ENCODE data around the gene PPM1N.

PPM1N gene

GRCh38 chr19:45492627-45493470 is 5.4 kb upstream of the PPM1N start:
- no peak for DNase-seq

- no peak for DNase-seq
Observed at GRCh38 chr19:45494261-45494916, 3.9 kb upstream of the PPM1N start.

GRCh38 chr19:45495178-45495577 is 3.1 kb upstream of the PPM1N start:
- no peak for DNase-seq

DNA sequence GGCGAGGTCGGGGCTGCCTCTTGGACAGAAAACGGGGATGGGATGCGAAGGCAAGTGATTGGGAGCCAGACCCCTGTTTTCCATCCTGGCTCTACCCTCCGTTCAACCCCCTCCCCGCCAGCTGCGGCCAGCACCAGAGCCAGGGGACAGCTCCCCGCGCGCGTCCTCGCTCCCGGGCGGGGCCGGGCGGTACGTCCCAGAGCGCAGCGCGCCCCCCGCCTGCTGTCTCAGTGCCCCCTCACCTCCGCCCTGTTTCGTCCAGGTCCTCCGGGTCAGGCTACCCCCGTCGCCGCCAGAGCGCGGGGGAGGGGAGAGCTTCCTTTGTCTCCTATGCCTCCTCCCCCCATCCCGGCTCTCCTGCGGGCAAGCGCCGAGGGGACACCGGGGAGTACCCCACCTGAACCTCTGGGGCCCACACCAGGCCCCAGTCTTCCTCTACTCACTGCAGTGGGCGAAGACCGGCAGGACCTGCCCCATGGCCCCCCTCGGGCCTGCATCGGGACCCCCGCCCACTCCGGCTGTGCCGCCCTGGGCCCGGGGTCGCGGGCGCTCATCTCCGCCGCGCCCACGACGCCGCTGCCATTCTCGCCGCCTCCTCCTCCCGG is 1.8 kb upstream of the PPM1N start:
- DNase-seq = no peak

DNA sequence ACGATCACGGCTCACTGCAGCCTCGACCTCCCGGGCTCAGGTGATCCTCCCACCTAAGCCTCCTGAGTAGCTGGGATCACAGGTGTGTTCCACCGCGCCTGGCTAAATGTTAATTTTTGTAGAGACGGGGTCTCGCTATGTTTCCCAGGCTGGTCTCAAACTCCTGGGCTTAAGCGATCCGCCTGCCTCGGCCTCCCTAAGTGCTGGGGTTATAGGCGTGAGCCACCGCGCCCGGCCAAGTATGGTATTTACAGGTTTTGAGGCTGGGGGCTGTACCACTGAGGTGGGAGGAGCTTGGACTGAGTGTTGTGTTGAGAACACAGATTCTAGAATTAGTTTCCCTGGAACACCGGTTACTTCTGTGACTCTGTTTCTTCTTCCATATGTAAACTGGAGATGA is 452 bp upstream of the PPM1N start:
- DNase-seq = no peak

DNA sequence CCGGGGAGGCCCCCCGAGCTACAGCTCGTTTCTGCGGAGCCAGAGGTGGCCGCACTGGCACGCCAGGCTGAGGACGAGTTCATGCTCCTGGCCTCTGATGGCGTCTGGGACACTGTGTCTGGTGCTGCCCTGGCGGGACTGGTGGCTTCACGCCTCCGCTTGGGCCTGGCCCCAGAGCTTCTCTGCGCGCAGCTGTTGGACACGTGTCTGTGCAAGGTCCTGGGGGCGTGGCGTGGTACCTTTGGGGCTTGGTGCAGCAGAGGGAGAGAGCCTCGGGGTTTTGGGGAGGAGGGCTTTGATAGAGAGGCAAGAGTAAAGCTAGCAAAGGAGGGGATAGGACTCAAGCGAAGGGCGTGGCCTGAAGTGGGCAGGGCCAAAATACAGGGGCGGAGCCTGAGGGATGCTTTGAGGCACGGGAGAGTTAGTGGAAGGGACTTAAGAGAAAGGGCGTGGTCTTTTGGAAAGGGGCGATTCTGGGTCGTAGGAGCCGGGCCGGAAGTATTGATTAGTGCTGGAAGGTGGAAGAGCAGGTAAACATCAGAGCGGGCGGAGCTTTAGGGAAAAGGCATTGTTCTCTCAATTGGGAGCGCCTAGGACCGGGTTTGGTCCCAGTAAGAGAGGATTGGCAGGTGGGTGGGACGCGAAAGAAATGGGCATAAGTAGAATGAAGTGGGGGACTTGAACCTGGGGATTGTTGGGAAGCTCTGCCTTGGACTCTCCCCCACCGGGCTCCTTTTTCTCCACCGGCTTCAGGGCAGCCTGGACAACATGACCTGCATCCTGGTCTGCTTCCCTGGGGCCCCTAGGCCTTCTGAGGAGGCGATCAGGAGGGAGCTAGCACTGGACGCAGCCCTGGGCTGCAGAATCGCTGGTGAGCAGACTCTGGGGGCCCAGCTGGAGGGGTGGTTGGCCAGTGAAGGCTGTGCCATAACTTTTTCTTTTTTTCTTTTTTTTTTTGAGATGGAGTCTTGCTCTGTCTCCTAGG is 1.2 kb downstream of the PPM1N start:
- DNase-seq = no peak

- DNase-seq = no peak
Observed at GRCh38 chr19:45500918-45501729, 2.9 kb downstream of the PPM1N start.

DNA sequence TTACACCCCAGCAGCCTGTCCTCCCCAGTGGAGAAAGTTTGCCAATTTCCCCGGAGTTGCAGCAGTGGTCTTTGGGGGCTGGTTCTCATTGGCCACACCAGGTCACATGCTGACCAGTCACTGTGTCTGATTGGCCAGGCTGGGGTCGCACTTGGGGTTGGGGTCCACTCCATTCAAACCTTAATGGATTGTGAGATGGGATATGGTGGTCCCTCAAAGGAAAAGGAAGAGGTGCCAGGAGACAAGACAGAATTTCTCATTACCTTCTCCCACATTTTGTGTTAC is 3.4 kb downstream of the PPM1N start:
- no peak for DNase-seq

GRCh38 chr19:45502111-45502510 is 3.9 kb downstream of the PPM1N start:
- DNase-seq = no peak

GRCh38 chr19:45503909-45504308 is 5.7 kb downstream of the PPM1N start:
- DNase-seq = no peak

DNA sequence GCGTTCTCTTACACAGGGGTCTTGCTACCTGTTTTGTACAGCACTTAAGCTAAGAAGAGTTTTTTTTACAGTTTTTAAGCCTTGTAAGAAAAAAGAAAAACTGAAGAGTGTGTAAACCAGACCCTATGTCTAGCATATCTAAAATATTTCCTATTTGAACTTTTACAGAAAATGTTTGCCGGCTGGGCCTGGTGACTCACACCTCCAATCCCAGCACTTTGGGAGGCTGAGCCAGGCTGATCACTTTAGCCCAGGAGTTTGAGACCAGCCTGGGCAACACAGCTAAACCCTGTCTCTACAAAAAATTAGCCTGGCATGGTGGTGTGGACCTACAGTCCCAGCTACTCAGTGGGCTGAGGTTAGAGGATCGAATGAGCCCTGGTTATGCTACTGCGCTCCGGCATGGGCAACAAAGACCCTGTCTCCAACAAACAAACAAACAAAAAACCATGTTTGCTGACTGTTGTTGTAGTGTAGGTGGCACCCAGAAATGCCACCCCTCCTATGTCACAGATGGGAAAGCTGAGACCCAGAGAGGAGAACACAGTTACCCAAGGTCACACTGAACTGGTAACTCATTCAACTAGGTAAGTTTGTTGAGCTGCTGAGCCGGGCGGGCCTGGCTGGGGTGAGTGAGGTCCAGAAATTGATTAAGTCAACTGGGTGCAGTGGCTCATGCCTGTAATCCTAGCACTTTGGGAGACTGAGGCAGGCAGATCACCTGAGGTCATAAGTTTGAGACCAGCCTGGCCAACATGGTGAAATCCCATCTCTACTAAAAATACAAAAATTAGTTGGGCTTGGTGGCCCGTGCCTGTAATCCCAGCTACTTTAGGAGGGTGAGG is 7.1 kb downstream of the PPM1N start:
- DNase-seq = no peak

GRCh38 chr19:45505996-45506245 is 7.7 kb downstream of the PPM1N start:
- no peak for DNase-seq

GRCh38 chr19:45506246-45506988 is 8.2 kb downstream of the PPM1N start:
- DNase-seq = peak; percentile 75

DNA sequence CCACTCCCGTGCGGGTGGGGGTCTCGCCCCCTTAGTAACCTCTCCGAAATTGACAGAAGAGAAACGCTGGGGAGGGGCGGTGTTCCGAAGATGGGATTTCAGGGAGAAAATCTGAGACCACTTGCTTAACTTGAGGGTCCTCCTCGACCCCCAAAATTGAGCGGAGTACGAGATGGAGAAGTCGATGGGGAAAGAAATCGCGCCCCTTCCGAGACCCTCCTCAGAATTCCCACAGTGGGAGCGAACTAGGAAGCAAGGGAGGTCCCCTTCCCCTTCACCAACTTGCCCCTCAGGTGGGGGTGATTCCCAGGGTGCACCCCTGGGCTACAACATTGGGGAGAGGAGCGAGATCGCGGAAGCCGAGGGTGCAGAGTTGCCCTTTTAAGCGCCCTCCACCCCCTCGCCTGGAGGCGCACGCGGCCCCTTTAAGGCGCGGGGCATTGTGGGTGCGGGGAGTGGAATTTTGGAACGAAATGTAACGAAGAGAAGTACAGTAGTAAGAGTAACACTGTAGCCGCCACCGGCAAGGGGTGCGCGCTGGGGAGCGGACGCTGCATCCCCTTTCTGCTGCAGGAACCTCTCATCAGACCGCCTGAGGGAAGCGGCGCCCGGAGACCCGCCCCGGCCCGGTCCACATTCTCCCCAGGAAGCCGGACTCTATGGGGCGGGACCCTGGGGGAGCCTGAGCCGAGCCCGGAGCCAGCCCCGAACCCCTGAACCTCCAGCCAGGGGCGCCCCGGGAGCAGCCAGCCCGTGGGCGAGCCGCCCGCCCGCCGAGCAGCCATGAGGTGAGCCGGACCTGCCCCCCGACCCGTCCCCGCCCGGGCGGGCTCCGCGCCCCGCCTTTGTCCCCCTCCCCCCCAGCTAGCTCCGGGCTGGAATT is 9.0 kb downstream of the PPM1N start, which contains the start of gene VASP:
VASP (plus strand) TSS at position 491 of the 883 bp plus-strand sequence; CDS start at position 784, 293 bp downstream.
- peak; percentile 71 for DNase-seq

DNA sequence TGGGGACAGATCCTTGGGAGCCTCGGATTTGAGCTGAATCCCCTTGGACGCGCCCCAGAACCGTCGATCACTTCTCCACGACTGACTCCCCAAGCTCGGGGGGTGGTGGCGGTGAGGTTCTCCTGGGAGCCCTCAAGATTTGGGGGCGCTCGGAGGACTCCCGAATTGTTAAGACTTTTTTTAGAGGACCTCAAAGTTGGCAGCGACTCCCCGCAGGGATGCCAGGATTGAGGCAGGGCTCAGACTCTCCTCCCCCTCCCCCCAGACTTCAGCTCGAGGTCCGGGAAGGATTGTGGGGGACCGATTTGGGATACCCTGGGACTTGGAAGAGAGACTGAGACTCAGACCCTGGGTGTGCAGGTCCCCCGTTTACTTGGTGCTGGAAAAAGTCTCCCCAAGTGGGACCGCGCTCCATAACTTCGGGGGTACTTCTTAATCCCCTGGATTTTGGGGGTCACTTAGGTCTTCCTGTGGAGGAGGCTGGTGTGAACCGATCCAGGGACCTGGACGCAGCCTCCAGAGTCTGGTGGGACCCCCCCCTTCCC is 9.7 kb downstream of the PPM1N start:
- DNase-seq = no peak

GRCh38 chr19:45508417-45508860 is 10.2 kb downstream of the PPM1N start:
- DNase-seq = no peak

DNA sequence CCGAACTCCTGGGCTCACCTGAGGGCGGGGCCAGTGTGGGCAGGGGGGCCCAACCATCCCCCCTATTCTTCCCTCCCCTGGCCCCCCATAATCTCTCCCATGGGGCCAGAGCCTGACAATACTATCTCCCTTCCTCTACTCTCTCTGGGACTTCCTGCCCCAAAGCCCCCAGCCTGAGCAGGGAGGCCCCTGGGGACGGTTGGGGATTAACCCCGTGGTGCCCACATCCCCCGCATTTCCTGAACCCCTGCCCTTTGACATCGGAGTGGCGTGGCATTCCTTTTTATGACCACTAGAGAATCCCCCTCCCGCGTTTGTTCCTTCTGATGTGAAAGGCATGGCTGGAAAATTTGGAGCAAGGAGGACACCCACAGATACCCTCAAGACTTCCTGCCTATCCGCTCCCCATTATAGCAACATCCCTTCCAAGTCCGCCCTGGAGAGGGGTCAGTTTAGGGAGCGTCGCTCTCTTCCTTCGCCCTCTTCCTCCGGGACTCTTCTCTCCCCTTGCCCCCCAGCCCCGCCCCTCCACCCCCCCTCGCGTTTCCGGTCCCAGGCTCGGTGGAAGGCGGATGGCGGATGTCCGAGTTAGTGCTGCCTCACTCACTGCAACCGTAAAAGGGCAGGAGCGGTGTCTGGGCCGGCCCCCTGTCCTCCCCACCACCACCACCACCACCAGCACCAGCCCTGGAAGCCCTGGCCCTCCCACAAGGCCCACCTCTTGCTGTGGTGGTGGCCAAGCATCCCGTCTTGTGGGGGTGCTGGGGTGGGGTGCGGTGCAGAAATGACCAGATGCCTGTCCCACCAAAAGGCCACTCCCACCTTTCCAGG is 10.8 kb downstream of the PPM1N start:
- peak; percentile 77 for DNase-seq

GRCh38 chr19:45509692-45510015 is 11.4 kb downstream of the PPM1N start:
- no peak for DNase-seq
